ENCODE measurements around the gene ALPP. TPM values are rescaled to one million over a fixed set of nuclear protein-coding genes. Genes with fewer than 3 reads are reported as not detected.
"Not testable (repeated sequence)": the region's sequence is repeated elsewhere in the genome, so short reads cannot be mapped to it uniquely, and the experiment has no call there.

Gene ALPP
- total RNA-seq, 1 donor from 2014 or later = not detected

GRCh38 chr2:232361646-232362045 lies 16.9 kb upstream of the ALPP start:
- Mint-ChIP-seq H3K9me3 (ENCODE audit: low read depth) (no peaks in the 10 kb centered on the region), H3K4me1 (ENCODE audit: low read depth) (no peaks in the 10 kb centered on the region), H3K27ac (no peak overlapping the region), H3K4me3 (ENCODE audit: low read depth) (no peak overlapping the region), H3K27me3 (no peaks in the 10 kb centered on the region), H3K36me3 (ENCODE audit: insufficient read depth) (no peaks in the 10 kb centered on the region)
- no peak for TF ChIP-seq CTCF (IDR thresholded peaks at IDR 0.05; ENCODE audit: unreplicated experiment)
- DNase-seq (ENCODE audit: low spot score, unreplicated experiment) = no peak

GRCh38 chr2:232362174-232362900 lies 16.2 kb upstream of the ALPP start:
- Mint-ChIP-seq H3K27me3 (no peaks in the 10 kb centered on the region), H3K9me3 (ENCODE audit: low read depth) (no peaks in the 10 kb centered on the region), H3K27ac (no peak overlapping the region), H3K36me3 (ENCODE audit: insufficient read depth) (no peaks in the 10 kb centered on the region), H3K4me3 (ENCODE audit: low read depth) (no peak overlapping the region), H3K4me1 (ENCODE audit: low read depth) (peaks cover 2% of the 10 kb centered on the region)
- TF ChIP-seq CTCF (IDR thresholded peaks at IDR 0.05; ENCODE audit: unreplicated experiment) = no peak
- DNase-seq (ENCODE audit: low spot score, unreplicated experiment) = no peak

GRCh38 chr2:232363064-232363783 lies 15.3 kb upstream of the ALPP start:
- H3K27me3 Mint-ChIP-seq; H3K9me3 Mint-ChIP-seq (ENCODE audit: low read depth); H3K4me1 Mint-ChIP-seq (ENCODE audit: low read depth); H3K36me3 Mint-ChIP-seq (ENCODE audit: insufficient read depth); DNase-seq (ENCODE audit: low spot score, unreplicated experiment); H3K4me3 Mint-ChIP-seq (ENCODE audit: low read depth): not testable (repeated sequence)
- H3K27ac Mint-ChIP-seq = peak overlapping the region; percentile 20

GRCh38 chr2:232363784-232364615 lies 14.6 kb upstream of the ALPP start:
- Mint-ChIP-seq H3K4me1 (ENCODE audit: low read depth) (peaks cover 2% of the 10 kb centered on the region), H3K27ac (no peak overlapping the region), H3K9me3 (ENCODE audit: low read depth) (no peaks in the 10 kb centered on the region), H3K27me3 (no peaks in the 10 kb centered on the region), H3K4me3 (ENCODE audit: low read depth) (no peak overlapping the region), H3K36me3 (ENCODE audit: insufficient read depth) (no peaks in the 10 kb centered on the region)
- DNase-seq (ENCODE audit: low spot score, unreplicated experiment) = no peak
- no peak for TF ChIP-seq CTCF (IDR thresholded peaks at IDR 0.05; ENCODE audit: unreplicated experiment)

- not testable (repeated sequence) for H3K36me3 Mint-ChIP-seq (ENCODE audit: insufficient read depth); H3K4me1 Mint-ChIP-seq (ENCODE audit: low read depth); H3K27ac Mint-ChIP-seq; H3K9me3 Mint-ChIP-seq (ENCODE audit: low read depth); H3K4me3 Mint-ChIP-seq (ENCODE audit: low read depth); H3K27me3 Mint-ChIP-seq; DNase-seq (ENCODE audit: low spot score, unreplicated experiment)
Measured at GRCh38 chr2:232364806-232365594, 13.6 kb upstream of the ALPP start.
